Measurements from ENCODE around the gene KLRC4. TPM values are rescaled to one million over a fixed set of nuclear protein-coding genes. Genes with fewer than 3 reads are reported as not detected.

The KLRC4 gene
- total and polyA plus RNA-seq, 2 of the 4 experiments (the other 2 are of a cell fraction), result not detected

GRCh38 chr12:10404798-10405197 lies 4.8 kb downstream of the KLRC4 start:
- ChIA-PET POLR2A (ENCODE audit: unreplicated experiment) (no interaction called here), CTCF (no interaction called here)
- Histone ChIP-seq H3K9me1 (ENCODE audit: insufficient read depth, low read length) (no peaks in the 10 kb centered on the region), H3K27ac (ENCODE audit: insufficient read depth, low read length) (no peak overlapping the region), H2BK15ac (ENCODE audit: low read depth, low read length) (no peak overlapping the region), H3K9ac (ENCODE audit: low read depth, low read length) (no peak overlapping the region), H3K4me3 (ENCODE audit: insufficient read depth, low read depth, low read length) (no peak overlapping the region), H3K27me3 (ENCODE audit: control insufficient read depth, insufficient read depth, low read length) (peaks cover 3% of the 10 kb centered on the region), H3K36me3 (ENCODE audit: control insufficient read depth, insufficient read depth, low read length) (no peaks in the 10 kb centered on the region), H2AFZ (replicated peaks; ENCODE audit: low read length, poor library complexity) (no peak overlapping the region), H2BK120ac (ENCODE audit: low read depth, low read length) (no peak overlapping the region), H3K4ac (ENCODE audit: low read depth, low read length) (no peak overlapping the region), H4K20me1 (ENCODE audit: insufficient read depth, low read length) (no peaks in the 10 kb centered on the region), H4K8ac (ENCODE audit: low read depth in 2 of 2, low read length in 2 of 2) (no peak overlapping the region), H3K23ac (ENCODE audit: low read depth, low read length) (no peak overlapping the region), H4K5ac (ENCODE audit: low read depth, low read length) (no peak overlapping the region), H2AK9ac (replicated peaks; ENCODE audit: low read depth, low read length, poor library complexity) (no peak overlapping the region), H3K56ac (ENCODE audit: extremely low read depth, insufficient read depth, low read length) (no peak overlapping the region), H3K18ac (ENCODE audit: low read depth, low read length) (no peak overlapping the region), H4K91ac (ENCODE audit: insufficient read depth, low read depth, low read length) (no peak overlapping the region), H3K14ac (replicated peaks; ENCODE audit: low read depth, low read length) (no peak overlapping the region), H3K4me1 (ENCODE audit: control insufficient read depth, insufficient read depth, low read length) (no peaks in the 10 kb centered on the region), H3K9me3 (ENCODE audit: control insufficient read depth, insufficient read depth, low read length) (peaks cover 3% of the 10 kb centered on the region; the same call in 1 of the 2 replicates), H2AK5ac (ENCODE audit: low read depth, low read length) (no peak overlapping the region), H2BK5ac (ENCODE audit: low read depth, low read length, poor library complexity, severe bottlenecking) (no peak overlapping the region), H3K4me2 (ENCODE audit: low read depth, low read length) (no peak overlapping the region), H3K79me1 (ENCODE audit: low read depth in 1 of 2, low read length in 2 of 2) (no peaks in the 10 kb centered on the region), H2BK20ac (ENCODE audit: low read depth, low read length) (no peak overlapping the region)
- DNase-seq (no peak), ATAC-seq (ENCODE audit: low read depth) (no peak)
- in situ Hi-C loops (cut with MboI; ENCODE audit: low sequenced_read_pairs), result no loop called here
- dilution Hi-C loops (cut with HindIII; ENCODE audit: low sequenced_read_pairs, unreplicated experiment), result no loop called here
- no peak for TF ChIP-seq RCOR1 (IDR thresholded peaks at IDR 0.05; ENCODE audit: insufficient replicate concordance, low read length)
- TF ChIP-seq ELK1 (IDR thresholded peaks at IDR 0.05; ENCODE audit: borderline replicate concordance, low read depth, low read length), result no peak
- TF ChIP-seq CEBPB (IDR thresholded peaks at IDR 0.05; ENCODE audit: low read depth, low read length), result no peak
- TF ChIP-seq BHLHE40 (IDR thresholded peaks at IDR 0.05; ENCODE audit: low read depth, low read length), result no peak
- TF ChIP-seq SMC3 (IDR thresholded peaks at IDR 0.05; ENCODE audit: low read depth, low read length), result no peak
- TF ChIP-seq RAD21 (IDR thresholded peaks at IDR 0.05; ENCODE audit: low read length), result no peak
- TF ChIP-seq RFX5 (IDR thresholded peaks at IDR 0.05; ENCODE audit: low read depth, low read length), result no peak
- no peak for TF ChIP-seq CHD1 (IDR thresholded peaks at IDR 0.05; ENCODE audit: low read depth, low read length)
- TF ChIP-seq MXI1 (IDR thresholded peaks at IDR 0.05; ENCODE audit: borderline replicate concordance, low read depth, low read length), result no peak
- no peak for TF ChIP-seq MAFK (IDR thresholded peaks at IDR 0.05; ENCODE audit: low read depth, low read length)
- TF ChIP-seq POLR2A (IDR thresholded peaks at IDR 0.05; ENCODE audit: low read depth, low read length), result no peak
- TF ChIP-seq NFE2L2 (IDR thresholded peaks at IDR 0.05; ENCODE audit: low read depth, low read length), result no peak
- TF ChIP-seq USF2 (IDR thresholded peaks at IDR 0.05; ENCODE audit: low read depth, low read length), result no peak
- intact Hi-C loops (cut with micrococcal nuclease), result loop anchor here (10.0 kb wide), 1 partner anchor 50 kb away; the partner anchor contains the start of gene KLRC1
- BruUV-seq (replicated peaks), result no TSS peak

All from IMR-90 (cell line).